HG03196 (cell line): ENCODE results near the gene FLCN.
"Not testable (repeated sequence)": the region's sequence is repeated elsewhere in the genome, so short reads cannot be mapped to it uniquely, and the experiment has no call there.

Source experiments
- ATAC-seq: cut with Tn5 transposase; IDR thresholded peaks from one replicate; pipeline ENCODE4 v1.9.1; 2021; ENCODE audit not compliant: unreplicated experiment

The FLCN gene

GRCh38 chr17:17237026-17237799, at the start of gene FLCN:
Gene FLCN (minus strand): TSS chr17:17237168. CDS start chr17:17228137, 9,031 bp downstream.
- ATAC-seq = peak; percentile 83

DNA sequence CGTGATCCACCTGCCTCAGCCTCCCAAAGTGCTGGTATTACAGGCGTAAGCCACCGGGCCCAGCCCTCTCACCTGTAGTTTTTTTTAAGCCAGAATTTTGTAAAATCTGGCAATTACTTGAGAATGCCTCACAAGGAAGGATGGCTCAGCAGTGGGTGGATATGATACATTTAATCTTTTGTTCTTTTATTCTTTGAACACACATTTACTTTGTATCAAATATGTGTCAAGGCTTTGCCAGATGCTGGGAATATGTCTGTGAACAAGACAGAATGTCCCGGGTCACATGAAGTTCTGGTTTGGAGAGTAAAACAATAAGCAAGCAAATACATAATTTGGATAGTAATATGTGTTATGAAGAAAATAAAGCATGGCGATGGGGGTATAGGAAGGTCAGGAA, 49.0 kb upstream of the FLCN start:
- no peak for ATAC-seq

DNA sequence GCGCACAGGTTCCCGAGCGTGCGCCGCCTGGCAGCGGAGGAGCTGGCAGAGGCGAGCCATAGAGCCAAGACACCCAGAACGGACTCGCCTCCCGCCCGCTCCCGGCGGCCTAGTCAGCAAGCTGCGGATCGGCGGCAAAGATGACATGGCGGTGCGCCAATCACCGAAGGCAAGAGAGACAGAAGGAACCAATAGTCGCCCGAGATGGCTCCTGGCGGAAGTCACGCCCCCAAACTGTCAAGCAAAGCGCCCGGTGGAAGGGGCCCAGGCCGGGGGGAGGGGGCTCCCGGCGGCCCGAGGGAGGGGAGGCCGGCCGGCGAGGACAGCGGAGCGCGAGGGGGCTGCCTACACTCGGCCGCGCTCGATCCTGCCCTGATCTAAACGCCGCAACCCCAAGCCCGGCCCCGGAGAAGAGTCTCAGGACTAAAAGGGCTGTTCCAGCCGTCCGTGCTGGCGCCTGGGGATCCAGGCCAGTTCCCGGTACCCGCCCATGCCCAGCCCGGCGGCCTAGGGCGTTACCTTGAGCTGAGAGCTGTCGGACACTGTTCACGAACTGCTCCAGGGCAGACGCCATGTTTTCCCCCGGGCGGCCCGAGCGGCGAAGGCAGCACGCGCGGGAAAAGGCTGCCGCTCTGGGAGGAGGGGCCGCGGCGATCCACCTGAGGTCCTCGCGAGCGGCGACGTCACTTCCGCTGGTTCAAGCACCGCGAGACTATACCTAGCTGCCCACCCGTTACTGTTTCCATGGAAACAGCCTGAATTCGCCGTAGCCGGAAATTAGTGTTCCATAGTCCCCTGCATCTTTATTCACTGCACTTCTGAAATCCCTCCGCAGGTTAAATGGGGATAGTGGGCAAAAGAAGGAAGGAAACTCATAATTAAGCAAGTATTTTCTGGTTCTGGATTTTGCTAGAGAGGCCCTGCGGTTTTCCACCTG, 43.9 kb upstream of the FLCN start, which contains the start of gene COPS3:
TSS of gene COPS3 (minus strand) at position 634 of the 937 bp plus-strand sequence. CDS start at position 574, 60 bp downstream.
- peak; percentile 89 for ATAC-seq

- ATAC-seq = no peak
Measured at GRCh38 chr17:17279316-17279715, 42.3 kb upstream of the FLCN start.

- not testable (repeated sequence) for ATAC-seq
Measured at GRCh38 chr17:17277431-17277830, 40.5 kb upstream of the FLCN start.

- ATAC-seq = no peak
Measured at GRCh38 chr17:17275971-17276370, 39.0 kb upstream of the FLCN start.

GRCh38 chr17:17269926-17270773, 33.2 kb upstream of the FLCN start:
- ATAC-seq = no peak

DNA sequence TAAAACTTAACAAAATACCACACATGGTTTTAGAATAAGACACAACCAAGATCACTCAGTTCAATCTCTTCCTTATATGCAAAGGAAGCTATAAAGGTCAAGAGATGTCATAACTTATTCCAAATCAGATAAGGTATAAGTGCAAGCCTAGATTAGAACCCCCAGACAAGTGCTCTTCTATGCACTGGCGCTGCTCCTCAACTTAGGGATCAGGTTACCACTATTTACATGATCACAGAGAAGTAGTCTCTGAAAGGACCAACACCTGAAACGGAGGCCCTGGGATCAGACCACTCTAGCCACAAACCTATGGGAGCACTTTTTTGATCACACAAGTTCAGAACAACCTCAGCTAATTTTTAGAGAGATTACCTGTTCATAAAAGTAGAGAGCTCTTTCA, 27.5 kb upstream of the FLCN start:
- ATAC-seq = no peak

DNA sequence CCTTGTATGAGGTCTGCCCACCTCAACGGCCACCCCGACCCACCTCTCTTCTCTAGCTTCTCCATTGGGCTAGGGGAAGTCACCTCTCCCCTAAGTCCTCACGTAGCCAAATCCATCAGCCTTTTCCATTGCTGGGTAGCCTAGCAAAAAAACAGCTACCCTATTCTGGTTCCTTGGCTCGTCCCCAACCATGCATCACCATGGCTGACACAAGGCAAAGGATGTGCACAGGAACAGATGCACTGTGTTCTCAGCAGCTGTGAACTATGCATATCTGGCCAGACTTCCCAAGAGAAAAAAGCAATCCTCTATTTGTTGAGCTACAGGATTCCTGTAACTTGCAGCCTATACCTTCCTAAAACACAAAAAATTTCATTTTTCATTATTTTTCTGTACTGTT, 22.0 kb upstream of the FLCN start:
- no peak for ATAC-seq

GRCh38 chr17:17258011-17258410, 21.0 kb upstream of the FLCN start:
- no peak for ATAC-seq

- no peak for ATAC-seq
Measured at GRCh38 chr17:17256316-17256715, 19.3 kb upstream of the FLCN start.

- ATAC-seq = not testable (repeated sequence)
Measured at GRCh38 chr17:17255689-17256088, 18.7 kb upstream of the FLCN start.

DNA sequence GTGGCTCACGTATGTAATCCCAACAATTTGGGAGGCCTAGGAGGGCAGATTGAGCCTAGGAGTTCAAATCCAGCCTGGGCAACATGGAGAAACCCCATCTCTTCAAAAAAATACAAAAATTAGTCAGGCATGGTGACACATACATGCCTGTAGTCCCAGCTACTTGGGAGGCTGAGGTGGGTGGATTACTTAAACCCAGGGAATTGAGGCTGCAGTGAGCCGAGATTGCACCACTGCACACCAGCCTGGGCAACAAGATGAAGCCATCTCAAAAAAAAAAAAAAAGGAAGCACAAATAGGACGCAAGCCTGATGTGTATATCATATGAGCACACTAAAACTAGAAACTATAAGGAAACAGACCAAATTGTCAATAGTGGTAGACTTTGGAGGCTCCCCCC, 17.1 kb upstream of the FLCN start:
- ATAC-seq = no peak

GRCh38 chr17:17253406-17253805, 16.4 kb upstream of the FLCN start:
- no peak for ATAC-seq

DNA sequence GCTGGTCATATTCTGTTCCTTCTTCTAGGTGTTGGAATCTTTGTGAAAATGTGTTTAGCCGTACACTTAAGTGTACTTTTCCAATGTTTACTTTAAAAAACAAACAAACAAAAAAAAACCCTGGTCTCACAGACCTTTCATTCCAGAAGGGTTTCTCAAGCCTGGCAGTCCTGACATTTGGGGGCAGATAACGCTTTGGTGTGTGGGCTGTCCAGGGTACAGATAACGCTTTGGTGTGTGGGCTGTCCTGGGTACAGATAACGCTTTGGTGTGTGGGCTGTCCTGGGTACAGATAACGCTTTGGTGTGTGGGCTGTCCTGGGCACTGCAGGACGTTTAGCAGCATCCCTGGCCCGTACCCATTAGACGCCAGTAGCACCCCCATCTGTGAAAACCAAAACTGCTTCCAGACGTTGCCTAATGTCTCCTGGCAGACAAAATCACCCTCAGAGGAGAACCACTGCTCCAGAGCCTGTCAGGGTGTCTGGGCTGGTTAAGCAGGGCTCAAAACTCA, 15.2 kb upstream of the FLCN start:
- no peak for ATAC-seq

GRCh38 chr17:17246879-17247278, 9.9 kb upstream of the FLCN start:
- no peak for ATAC-seq

- ATAC-seq = no peak
Measured at GRCh38 chr17:17243163-17243562, 6.2 kb upstream of the FLCN start.

DNA sequence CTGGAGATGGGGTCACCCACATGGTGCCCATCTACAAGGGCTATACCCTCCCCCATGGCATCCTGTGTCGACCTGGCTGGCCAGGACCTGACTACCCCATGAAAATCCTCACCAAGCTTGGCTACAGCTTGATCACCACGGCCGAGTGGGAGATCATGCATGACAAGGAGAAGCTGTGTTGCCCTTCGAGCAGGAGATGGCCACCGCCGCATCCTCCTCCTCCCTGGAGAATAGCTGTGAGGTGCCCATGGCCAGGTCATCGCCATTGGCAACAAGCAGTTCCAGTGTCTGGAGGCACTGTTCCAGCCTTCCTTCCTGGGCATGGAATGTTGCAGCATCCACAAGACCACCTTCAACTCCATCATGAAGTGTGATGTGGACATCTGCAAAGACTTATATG, 5.3 kb upstream of the FLCN start:
- no peak for ATAC-seq

DNA sequence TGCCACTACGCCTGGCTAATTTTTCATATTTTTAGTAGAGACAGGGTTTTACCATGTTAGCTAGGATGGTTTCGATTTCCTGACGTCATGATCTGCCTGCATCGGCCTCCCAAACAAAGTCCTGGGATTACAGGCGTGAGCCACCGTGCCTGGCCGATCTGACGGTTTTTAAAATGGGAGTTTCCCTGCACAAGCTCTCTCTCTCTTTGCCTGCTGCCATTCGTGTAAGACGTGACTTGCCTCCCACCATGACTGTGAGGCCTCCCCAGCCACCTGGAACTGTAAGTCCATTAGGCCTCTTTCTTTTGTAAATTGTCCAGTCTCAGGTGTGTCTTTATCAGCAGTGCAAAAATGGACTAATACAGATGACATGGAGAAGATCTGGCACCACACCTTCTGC, 4.7 kb upstream of the FLCN start:
- ATAC-seq = no peak

DNA sequence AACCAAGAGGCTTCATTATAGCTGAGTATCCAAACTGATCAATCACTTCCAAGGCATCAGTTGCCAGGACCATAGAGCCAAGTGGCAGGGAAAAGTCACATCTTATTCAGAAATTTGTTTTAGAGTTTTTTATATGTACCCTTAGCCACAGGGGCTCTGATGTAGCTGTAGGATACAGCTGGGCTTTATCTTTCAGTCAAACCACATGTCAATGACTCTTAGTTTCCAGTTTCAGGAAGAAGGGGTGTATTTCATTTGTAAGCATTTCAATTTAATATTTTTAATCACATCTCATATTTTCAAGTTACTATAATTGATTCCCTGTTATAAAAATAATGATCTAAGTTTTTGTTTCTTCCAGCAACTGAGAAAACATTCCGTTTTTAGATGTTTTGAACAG, 2.9 kb upstream of the FLCN start:
- ATAC-seq = no peak
